ENCODE data around the gene WNT2. TPM values are rescaled to one million over a fixed set of nuclear protein-coding genes. Genes with fewer than 3 reads are reported as not detected.
A peak's percentile ranks its signal among the peaks of the same experiment; 100 is the strongest.

The WNT2 gene
- polyA plus RNA-seq (ENCODE audit: insufficient read length) = 0.93 TPM
- long read RNA-seq, donor 1 = 0 reads
- long read RNA-seq, donor 2 = 0 reads
- long read RNA-seq, donor 3 = 0 reads
- long read RNA-seq, donor 4 = 0 reads
- long read RNA-seq, donor 5 = 0 reads
- long read RNA-seq, donor 6, partial matches to known transcripts = 0 of 1 reads
- long read RNA-seq, donor 6, other reads (novel, unspliced or antisense) = 0 of 1 reads
- long read RNA-seq, donor 7 = 0 reads
- long read RNA-seq, donor 8 = 0 reads

DNA sequence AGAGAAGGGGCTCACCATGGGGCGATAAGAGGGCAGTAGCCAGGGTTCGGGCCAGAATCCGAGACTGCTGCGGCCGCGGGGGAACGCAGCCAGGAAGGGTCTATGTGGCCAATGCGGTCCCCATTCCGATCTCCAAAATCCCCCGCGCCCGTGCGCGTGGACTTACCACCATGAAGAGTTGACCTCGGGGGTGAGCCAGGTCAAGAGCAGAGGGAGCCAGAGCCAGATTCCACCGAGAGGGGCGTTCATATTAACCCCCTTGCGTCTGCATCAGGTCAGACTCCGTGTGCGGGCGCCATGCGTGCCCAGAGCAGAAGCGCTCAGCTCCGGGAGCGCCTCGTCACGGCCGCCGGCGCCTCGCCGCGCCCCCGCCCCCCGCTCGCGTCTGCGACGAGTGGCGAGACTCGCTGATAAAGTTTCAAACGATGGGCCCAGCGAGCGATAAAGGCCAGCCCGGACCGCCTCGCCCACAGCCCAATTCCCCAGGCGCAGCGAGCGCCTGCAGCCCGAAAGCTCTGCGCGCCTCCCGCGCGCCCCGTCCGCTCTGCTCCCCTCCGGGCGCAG, at the start of gene WNT2:
Gene WNT2 (minus strand): TSS at position 318 of the 564 bp plus-strand sequence. CDS start 69 bp downstream, at position 249.
- DNase-seq = peak; percentile 14

DNA sequence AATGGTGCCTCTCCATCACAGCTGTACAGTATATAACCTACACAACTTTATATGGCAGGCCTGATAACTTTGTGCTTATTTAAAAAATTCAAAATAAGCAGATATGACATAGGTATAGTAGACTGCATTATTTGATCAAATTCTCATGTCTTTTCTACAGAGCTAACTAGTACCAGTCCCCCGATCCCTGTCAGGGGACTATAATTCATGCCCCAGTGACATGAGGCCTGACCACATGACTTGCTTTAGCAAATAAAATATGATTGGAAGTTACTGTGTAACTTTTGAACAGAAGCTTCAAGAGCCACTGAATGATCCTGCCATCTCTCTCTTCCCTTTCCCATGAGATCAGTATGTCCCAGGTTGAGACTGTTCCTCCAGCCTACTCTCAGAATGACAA, 49.2 kb upstream of the WNT2 start:
- DNase-seq = no peak

- no peak for DNase-seq
Observed at GRCh38 chr7:117364339-117365080, 41.7 kb upstream of the WNT2 start.

DNA sequence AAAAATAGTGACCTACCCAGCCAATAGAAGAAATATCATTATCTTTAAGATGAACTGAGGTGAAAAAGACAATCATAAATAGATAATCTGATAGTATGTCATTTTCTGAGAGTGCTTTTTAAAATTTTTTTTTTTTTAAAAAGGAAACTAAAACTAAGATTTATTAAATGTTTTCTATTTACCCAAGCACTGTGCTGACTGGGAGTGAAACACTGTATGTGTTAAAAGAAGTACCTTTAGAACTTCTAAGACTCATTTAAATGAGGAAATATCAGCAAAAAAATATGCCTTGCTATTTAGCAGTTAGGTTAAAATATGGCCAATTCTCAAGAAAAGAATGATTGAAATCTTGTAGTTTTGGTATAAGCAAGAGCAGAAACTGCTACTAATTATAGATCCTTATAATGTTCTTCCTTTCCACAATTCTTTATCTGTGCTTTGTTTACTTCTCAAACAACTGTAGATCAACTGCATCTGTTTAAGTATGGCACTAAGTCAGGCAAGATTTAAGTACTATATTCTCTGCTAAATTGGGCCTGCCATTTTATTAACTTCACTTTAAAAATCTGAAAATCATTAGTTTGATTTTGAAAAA, 39.5 kb upstream of the WNT2 start:
- no peak for DNase-seq

- no peak for DNase-seq
Observed at GRCh38 chr7:117350027-117350426, 27.2 kb upstream of the WNT2 start.

DNA sequence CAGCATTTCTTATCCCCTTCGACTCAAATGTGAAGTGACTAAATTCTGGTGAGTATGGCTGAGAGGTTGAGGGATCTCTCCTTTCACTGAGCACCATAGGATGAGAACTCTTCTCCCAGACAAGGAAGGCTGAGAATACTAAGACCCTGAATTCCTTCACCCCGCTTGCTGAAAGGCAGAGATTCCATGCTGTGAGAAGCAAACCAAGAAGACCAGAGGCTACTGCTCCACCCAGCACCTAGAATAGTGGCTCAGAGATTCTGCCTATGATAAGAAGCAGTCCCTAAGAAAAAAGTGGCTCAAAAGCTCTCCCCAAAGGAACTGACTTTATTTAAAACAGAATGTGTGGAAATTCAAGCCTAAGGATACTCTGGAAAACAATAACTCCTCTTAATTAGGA, 26.7 kb upstream of the WNT2 start:
- DNase-seq = no peak

DNA sequence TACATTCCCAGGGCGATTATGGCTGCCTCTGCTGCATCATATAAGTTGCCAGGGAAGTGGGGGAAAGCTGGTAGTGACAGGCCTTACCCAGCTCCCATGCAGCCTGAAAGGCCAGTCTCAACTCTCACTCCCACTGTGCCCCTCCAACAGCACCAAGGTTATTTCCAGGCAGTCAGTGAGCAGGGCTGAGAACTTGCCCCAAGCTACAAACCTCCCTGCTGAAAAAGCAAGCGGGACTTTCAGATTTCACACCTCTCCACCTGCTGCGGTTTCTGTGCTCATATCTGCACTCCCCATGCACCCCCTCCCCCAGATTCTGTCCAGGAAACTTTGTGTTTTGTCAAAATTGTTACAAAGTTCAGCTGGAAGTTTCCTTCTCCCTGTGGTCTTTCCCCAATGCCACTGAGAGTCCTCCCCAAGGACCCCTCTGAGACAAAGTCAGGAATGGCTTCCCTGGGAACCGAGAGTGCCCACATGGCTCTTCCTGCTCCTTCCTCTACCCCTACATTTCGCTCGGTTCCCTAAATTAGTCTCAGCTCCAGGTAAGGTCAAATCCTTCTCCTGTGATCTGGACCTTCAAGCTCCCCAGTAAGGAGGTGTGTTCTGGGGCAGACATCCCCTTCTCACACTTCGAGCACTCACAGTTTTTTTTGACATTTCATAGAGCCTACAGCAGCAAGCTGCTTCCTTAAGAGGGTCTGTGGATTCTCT, 25.3 kb upstream of the WNT2 start:
- no peak for DNase-seq

GRCh38 chr7:117347480-117347879, 24.6 kb upstream of the WNT2 start:
- no peak for DNase-seq

DNA sequence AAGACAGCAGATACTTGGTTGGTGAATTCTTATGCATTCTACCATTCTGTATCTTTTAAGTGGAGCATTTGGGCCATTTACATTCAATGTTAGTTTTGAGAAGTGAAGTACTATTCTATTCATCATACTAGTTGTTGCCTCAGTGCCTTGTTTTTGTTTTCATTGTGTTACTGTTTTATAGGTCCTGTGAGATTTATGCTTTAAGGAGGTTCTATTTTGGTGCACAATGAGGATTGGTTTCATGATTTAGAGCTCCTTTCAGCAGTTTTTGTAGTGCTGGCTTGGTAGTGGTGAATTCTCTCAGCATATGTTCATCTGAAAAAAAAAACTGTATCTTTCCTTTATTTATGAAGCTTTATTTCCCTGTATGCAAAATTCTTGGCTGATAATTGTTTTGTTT, 23.3 kb upstream of the WNT2 start:
- DNase-seq = no peak

- no peak for DNase-seq
Observed at GRCh38 chr7:117338020-117338419, 15.2 kb upstream of the WNT2 start.

GRCh38 chr7:117333168-117333567, 10.3 kb upstream of the WNT2 start:
- DNase-seq = no peak

DNA sequence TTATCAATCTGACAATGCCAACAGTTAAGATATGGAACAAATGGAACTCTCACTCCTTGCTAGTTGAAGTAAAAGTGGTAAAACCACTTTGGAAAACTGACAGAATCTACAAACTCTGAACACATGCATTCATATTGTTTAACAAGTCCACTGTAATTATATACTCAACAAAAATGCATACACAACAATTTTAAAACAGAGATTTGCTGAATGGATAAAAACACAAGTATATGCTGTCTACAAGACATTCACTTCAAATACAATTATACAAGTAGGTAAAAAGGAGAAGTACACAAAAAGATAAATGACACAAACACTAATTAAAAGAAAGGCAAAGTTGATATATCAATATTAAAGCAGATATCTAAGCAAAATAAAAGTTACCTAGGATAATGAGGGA, 9.2 kb upstream of the WNT2 start:
- DNase-seq = no peak

DNA sequence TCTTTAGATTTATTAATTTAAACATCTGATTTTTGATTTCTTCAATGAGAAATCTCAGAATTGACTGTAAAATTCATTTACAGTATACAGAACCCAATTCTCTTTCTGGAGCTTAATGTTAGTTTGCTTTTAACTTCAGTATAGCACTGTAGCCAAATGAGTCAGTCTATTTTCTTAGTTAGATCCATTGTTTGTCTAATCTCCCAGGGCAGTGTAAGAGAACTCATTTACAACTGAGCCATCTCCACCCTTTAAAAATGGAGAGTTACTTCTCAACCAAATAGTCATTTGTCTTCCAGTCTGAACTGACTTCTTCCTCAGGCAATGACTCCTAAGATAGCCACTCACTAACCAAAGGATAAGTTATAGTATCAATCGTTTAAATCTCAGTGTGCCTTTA, 3.0 kb upstream of the WNT2 start:
- DNase-seq = no peak

DNA sequence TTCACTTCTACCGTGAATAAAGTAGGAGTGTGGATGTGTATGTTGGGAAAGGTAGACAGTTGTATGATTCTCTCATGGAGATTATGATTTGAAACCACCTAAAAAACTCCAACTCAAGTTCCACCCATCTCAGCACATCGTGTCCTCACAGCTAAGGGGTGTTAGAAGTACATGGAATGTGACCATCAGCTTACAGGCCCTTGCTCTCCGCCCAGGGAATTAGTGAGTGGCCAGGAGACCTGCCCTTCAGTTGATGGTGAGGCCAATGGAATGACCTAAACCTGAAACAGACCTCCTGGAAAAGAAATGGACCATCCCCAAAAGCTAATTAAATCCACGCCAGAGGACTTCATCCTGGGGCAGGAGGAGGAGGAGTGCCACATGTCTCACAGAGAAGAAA, 2.1 kb upstream of the WNT2 start:
- DNase-seq = no peak

GRCh38 chr7:117323851-117324711, 1.2 kb upstream of the WNT2 start:
- DNase-seq = peak; percentile 24

GRCh38 chr7:117323305-117323850, 520 bp upstream of the WNT2 start:
- DNase-seq = peak; percentile 19

DNA sequence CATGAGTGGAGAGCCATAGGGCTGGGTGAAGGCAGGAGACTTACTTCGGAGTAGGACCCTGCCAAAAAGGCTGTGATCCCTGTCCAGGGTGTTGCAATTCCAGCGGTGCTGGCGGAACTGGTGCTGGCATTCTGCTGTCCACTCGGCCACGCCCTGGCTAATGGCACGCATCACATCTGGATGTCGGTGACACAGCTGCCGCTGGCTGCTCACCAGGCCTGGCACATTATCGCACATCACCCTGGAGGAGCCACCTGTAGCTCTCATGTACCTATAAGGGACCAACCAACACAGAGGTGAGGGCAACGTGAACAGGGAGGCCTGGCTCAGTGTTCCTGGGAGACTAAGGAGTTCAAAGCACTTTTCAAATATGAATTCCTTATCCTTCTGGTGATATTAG, 2.3 kb downstream of the WNT2 start:
- DNase-seq = no peak

DNA sequence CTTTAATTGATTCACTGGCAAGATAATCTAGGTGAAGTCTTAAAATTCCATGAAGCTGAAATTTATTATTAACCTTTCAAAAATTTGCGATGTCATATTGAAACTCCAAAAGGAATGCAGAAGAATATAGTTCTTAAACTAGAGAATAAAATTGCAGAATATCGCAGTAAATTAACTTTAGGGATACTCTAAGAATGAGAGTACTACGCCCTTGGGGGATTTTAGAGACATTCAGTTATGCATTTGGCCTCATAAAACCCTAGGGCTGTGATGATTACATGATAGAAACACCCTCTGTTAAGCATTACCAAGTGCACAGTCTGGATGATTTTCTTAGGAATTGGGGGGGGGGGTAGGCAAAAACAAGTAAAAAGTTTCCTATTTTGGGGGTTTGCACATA, 3.7 kb downstream of the WNT2 start:
- DNase-seq = no peak

GRCh38 chr7:117313582-117313981, 9.3 kb downstream of the WNT2 start:
- DNase-seq = no peak

DNA sequence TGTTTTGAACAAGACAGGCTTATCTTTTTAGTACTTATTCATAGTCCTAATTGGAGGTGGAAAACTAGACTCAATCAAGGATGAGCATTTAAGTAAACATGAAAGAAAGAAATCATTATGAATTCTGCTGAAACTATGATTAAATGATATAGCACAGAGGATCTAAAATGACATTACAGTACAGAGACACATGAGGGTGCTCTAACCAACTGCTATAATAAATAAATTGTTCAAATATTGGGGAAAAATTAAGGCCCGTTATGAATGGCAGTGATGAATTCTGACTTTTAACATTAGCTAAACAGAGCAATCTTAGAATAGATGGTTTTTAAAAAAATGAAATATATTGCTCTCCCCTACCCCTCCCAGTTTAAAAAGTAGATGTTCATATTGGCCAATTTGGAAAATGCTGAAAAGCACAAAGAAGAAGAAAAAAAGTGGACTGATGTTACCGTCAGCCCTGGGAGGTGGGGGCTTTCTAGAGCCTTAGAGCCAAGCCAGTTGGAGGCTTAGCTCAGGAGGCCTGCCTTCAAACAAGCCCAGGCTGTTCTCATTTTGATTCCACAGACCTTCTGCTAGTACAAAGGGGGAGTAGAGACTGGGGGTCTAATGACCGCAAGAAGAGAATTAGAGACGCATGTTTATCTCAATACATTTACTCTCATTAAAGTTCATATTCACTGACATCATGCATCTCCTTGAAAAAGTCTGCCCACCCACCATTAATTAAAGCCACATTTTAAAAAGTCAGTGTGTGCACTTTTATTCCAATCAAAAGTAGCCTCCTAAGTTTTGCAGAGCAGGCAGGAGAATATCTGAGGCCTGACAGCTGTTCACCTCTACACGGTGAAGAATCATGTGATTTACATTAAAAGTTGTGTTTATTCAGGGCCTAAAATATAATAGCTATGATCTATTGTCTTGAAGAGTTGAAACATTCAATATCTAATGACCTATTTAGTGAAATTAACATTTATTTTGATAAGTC, 10.0 kb downstream of the WNT2 start:
- DNase-seq = no peak

All from left kidney (tissue), 8 donors.